ENCODE measurements around the gene IFRD2.

Gene IFRD2

GRCh38 chr3:50292159-50293078 lies at the start of gene IFRD2:
Gene IFRD2 (minus strand): TSS chr3:50292429. CDS start chr3:50292274, 155 bp downstream.
- Histone ChIP-seq H3K27me3 (ENCODE audit: insufficient read depth, low read length) (no peaks in the 10 kb centered on the region), H3K4me1 (ENCODE audit: insufficient read depth, low read length) (peaks cover 16% of the 10 kb centered on the region), H3K4me3 (ENCODE audit: low read length) (peak within 1 kb of the TSS; percentile 93), H2AFZ (ENCODE audit: low read depth, low read length) (no peak within 1 kb of the TSS), H3K36me3 (ENCODE audit: insufficient read depth, low read length) (peaks cover 25% of the 10 kb centered on the region), H3K9me3 (ENCODE audit: low read length) (no peaks in the 10 kb centered on the region)

DNA sequence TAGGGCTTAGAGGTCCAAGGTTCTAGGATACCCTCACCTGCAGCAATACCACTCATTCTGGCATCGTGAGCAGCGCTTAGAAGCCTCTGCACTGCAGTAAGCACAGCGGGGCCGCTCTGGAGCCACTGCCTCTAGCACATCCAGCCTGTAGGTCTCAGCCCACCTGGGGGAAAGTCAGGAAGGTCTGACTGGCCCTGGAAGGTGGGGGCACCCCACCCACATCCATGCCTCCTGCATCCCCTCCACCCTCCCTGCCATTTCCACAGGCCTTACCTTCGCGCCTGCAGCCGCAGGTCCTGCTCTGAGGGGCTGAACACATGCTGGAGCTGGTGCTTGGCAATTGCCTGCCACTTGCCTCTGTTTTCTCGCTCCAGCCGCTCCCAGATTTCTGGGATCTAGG lies 49.3 kb upstream of the IFRD2 start:
- Histone ChIP-seq H2AFZ (ENCODE audit: low read depth, low read length) (no peak overlapping the region), H3K36me3 (ENCODE audit: insufficient read depth, low read length) (no peaks in the 10 kb centered on the region), H3K27me3 (ENCODE audit: insufficient read depth, low read length) (peaks cover 51% of the 10 kb centered on the region), H3K4me1 (ENCODE audit: insufficient read depth, low read length) (peaks cover 7% of the 10 kb centered on the region), H3K9me3 (ENCODE audit: low read length) (peaks cover 5% of the 10 kb centered on the region), H3K4me3 (ENCODE audit: low read length) (no peak overlapping the region)

DNA sequence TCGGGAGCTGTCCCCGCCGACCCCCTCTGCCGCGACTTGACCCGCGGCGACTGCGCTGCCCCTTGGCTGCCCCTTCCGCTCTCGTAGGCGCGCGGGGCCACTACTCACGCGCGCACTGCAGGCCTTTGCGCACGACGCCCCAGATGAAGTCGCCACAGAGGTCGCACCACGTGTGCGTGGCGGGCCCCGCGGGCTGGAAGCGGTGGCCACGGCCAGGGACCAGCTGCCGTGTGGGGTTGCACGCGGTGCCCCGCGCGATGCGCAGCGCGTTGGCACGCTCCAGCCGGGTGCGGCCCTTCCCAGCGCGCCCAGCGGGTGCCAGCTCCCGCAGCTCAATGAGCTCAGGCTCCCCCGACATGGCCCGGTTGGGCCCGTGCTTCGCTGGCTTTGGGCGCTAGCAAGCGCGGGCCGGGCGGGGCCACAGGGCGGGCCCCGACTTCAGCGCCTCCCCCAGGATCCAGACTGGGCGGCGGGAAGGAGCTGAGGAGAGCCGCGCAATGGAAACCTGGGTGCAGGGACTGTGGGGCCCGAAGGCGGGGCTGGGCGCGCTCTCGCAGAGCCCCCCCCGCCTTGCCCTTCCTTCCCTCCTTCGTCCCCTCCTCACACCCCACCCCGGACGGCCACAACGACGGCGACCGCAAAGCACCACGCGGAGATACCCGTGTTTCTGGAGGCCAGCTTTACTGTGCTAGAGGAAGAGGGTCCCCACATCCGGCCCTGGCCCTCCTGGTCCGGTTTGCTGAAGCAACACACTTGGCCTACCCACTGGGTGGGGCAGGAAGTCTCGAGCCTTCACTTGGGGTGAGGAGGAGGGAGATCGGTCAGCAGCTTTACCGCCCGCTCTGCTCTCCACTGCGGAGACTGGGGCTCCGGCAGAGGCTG lies 48.5 kb upstream of the IFRD2 start, which contains the start of gene RASSF1:
Gene RASSF1, minus strand, starts transcription at position 389 of the 882 bp plus-strand sequence. Its CDS starts 31 bp downstream, at position 358.
- Histone ChIP-seq H3K27me3 (ENCODE audit: insufficient read depth, low read length) (peaks cover 51% of the 10 kb centered on the region), H3K36me3 (ENCODE audit: insufficient read depth, low read length) (no peaks in the 10 kb centered on the region), H3K4me1 (ENCODE audit: insufficient read depth, low read length) (peaks cover 15% of the 10 kb centered on the region), H3K9me3 (ENCODE audit: low read length) (peaks cover 5% of the 10 kb centered on the region), H2AFZ (ENCODE audit: low read depth, low read length) (no peak within 1 kb of the TSS), H3K4me3 (ENCODE audit: low read length) (no peak within 1 kb of the TSS)

DNA sequence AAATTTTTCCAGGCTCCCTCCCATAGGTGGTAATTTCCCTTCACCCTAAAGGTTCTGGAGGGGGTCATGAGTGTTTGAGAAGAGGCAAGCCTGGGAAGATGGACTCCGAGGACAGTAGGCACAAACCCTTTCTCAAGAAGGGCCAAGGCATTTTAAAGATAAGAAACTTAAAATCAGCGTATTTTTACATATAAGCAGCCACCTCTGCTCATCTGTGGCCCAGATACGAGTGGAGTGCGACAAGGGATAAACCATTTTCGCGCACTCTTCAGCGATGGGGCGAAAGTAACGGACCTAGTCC lies 47.9 kb upstream of the IFRD2 start:
- Histone ChIP-seq H3K27me3 (ENCODE audit: insufficient read depth, low read length) (peaks cover 48% of the 10 kb centered on the region), H2AFZ (ENCODE audit: low read depth, low read length) (no peak overlapping the region), H3K36me3 (ENCODE audit: insufficient read depth, low read length) (no peaks in the 10 kb centered on the region), H3K4me3 (ENCODE audit: low read length) (no peak overlapping the region), H3K9me3 (ENCODE audit: low read length) (peaks cover 5% of the 10 kb centered on the region), H3K4me1 (ENCODE audit: insufficient read depth, low read length) (peaks cover 18% of the 10 kb centered on the region)

DNA sequence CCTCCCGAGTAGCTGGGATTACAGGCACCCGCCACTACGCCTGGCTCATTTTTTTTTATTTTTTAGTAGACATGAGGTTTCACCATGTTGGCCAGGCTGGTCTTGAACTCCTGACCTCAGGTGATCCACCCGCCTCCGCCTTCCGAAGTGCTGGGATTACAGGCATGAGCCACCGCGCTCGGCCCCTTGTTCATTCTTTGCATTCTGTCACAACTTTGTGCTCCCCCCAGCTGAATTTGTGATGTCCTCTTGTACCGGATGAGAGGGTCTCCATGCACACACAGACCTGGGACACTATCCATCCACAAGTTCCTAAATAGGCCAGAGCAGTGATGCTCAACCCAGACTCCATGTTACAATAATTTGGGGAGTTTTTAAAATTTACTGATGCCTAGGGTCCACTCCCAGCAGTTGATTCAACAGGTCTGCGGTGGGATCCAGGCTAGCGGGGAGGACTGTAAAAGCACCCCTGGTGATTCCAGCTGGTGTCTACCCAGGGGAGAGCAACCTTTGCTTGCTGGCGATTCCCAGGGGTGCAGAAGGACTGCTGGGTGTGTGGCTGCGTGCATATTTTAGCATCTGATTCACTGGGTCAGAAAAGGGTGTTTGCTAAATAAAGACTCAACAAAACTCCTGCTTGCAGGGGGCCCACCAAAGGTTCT lies 47.4 kb upstream of the IFRD2 start:
- no peak overlapping the region for H3K4me3 ChIP-seq (ENCODE audit: low read length)

DNA sequence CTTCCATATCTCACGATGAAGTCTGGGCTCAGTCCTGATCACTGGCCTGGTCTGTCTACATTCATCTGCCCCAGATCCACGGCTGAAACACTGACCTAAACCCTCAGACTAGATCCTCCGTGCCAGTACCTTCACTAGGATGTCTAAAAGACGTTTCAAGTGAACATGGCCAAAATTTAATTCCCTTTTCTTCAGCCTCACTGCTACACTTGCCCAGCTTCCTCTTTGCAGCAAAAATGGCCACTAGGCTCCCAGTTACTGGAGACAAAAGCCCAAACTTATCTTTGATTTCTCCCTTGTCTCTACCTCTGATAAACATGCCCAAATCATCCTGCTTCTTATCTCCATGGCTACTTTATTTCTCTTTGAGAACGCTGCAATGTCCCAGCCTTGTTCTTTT lies 46.7 kb upstream of the IFRD2 start:
- Histone ChIP-seq H3K4me1 (ENCODE audit: insufficient read depth, low read length) (peaks cover 18% of the 10 kb centered on the region), H3K36me3 (ENCODE audit: insufficient read depth, low read length) (no peaks in the 10 kb centered on the region), H2AFZ (ENCODE audit: low read depth, low read length) (no peak overlapping the region), H3K27me3 (ENCODE audit: insufficient read depth, low read length) (peaks cover 42% of the 10 kb centered on the region), H3K9me3 (ENCODE audit: low read length) (peaks cover 2% of the 10 kb centered on the region), H3K4me3 (ENCODE audit: low read length) (no peak overlapping the region)

More for the DNA sequence above, 47.4 kb upstream of the IFRD2 start:
- peaks cover 3% of the 10 kb centered on the region for H3K9me3 ChIP-seq (ENCODE audit: low read length)
- H3K36me3 ChIP-seq (ENCODE audit: insufficient read depth, low read length) = no peaks in the 10 kb centered on the region
- peaks cover 18% of the 10 kb centered on the region for H3K4me1 ChIP-seq (ENCODE audit: insufficient read depth, low read length)
- no peak overlapping the region for H2AFZ ChIP-seq (ENCODE audit: low read depth, low read length)
- peaks cover 44% of the 10 kb centered on the region for H3K27me3 ChIP-seq (ENCODE audit: insufficient read depth, low read length)

DNA sequence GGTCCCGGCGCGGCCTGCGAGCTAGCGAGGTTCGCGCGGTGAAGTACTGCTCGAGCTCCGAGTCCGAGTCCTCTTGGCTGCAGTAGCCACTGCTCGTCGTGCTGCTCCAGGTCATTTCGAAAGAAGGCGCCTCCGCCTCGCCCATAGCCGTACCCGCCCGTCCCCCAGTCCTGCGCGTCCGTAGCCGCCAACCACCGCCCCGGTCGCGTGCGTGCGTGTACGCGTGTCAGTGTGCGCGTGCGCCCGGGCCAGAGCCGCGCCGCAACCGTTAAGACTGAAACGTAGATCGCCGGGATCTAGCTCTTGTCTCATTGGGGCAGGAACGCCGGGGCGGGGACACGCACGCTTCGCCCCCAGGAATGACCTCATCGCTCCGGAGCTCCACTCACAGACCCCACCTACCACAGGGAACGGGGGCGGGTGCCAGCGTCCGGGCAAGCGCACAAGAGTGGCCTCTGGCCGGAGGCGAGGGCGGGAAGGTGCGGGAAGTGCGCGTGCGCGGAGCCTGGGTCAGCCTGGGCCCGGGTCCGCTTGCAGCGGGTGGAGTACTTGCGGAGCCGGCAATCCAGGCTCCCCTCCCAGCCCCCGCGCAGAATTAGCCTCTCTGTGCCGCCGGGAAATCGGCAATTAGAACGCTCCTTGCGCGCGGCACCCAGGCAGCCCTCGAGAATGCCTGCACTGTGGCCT lies 45.1 kb upstream of the IFRD2 start:
- Histone ChIP-seq H3K36me3 (ENCODE audit: insufficient read depth, low read length) (peaks cover 4% of the 10 kb centered on the region), H3K9me3 (ENCODE audit: low read length) (no peaks in the 10 kb centered on the region), H3K4me3 (ENCODE audit: low read length) (peak overlapping the region; percentile 78), H3K4me1 (ENCODE audit: insufficient read depth, low read length) (peaks cover 18% of the 10 kb centered on the region), H2AFZ (ENCODE audit: low read depth, low read length) (peak overlapping the region; percentile 80), H3K27me3 (ENCODE audit: insufficient read depth, low read length) (peaks cover 25% of the 10 kb centered on the region)

GRCh38 chr3:50336452-50337174 lies 44.4 kb upstream of the IFRD2 start:
- peak overlapping the region; percentile 47 for H2AFZ ChIP-seq (ENCODE audit: low read depth, low read length)

DNA sequence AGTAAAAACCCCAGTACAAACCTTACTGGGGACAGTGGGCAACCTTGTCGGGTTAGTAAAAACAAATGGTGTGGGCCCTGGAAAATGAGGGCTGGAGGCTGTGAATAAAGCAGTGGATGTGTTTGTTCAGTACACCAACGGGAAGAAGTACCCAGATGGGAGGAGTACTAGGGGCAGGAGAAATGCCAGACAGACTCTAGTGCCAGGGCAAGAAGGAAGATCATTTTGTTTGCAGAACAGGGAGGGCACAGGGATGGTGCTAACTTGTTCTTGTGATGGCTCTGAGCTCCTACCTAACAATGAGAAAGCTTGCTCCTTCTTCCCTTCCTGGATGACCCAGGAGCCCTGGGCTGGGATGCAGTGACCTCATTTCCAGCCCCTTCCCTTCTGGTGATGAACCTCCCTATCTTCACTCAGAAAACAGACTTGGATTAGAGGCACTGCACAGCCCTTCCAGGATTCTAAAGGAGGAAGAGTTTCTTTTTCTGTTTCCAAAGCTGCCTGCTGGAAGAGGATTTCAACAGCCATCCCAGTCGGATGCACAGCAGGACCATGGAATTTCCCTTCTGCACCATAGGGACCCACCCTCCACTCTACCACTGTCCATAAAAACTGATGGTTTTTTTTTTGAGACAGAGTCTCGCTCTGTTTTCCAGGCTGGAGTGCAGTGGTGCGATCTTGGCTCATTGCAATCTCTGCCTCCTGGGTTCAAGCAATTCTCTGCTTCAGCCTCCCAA lies 42.3 kb upstream of the IFRD2 start:
- no peaks in the 10 kb centered on the region for H3K9me3 ChIP-seq (ENCODE audit: low read length)
- peaks cover 32% of the 10 kb centered on the region for H3K36me3 ChIP-seq (ENCODE audit: insufficient read depth, low read length)
- no peak overlapping the region for H2AFZ ChIP-seq (ENCODE audit: low read depth, low read length)
- no peak overlapping the region for H3K4me3 ChIP-seq (ENCODE audit: low read length)
- peaks cover 18% of the 10 kb centered on the region for H3K4me1 ChIP-seq (ENCODE audit: insufficient read depth, low read length)
- H3K27me3 ChIP-seq (ENCODE audit: insufficient read depth, low read length) = no peaks in the 10 kb centered on the region

More at GRCh38 chr3:50336452-50337174, 44.4 kb upstream of the IFRD2 start:
- peaks cover 18% of the 10 kb centered on the region for H3K4me1 ChIP-seq (ENCODE audit: insufficient read depth, low read length)
- peak overlapping the region; percentile 78 for H3K4me3 ChIP-seq (ENCODE audit: low read length)
- peaks cover 11% of the 10 kb centered on the region for H3K36me3 ChIP-seq (ENCODE audit: insufficient read depth, low read length)
- peaks cover 19% of the 10 kb centered on the region for H3K27me3 ChIP-seq (ENCODE audit: insufficient read depth, low read length)
- H3K9me3 ChIP-seq (ENCODE audit: low read length) = no peaks in the 10 kb centered on the region

DNA sequence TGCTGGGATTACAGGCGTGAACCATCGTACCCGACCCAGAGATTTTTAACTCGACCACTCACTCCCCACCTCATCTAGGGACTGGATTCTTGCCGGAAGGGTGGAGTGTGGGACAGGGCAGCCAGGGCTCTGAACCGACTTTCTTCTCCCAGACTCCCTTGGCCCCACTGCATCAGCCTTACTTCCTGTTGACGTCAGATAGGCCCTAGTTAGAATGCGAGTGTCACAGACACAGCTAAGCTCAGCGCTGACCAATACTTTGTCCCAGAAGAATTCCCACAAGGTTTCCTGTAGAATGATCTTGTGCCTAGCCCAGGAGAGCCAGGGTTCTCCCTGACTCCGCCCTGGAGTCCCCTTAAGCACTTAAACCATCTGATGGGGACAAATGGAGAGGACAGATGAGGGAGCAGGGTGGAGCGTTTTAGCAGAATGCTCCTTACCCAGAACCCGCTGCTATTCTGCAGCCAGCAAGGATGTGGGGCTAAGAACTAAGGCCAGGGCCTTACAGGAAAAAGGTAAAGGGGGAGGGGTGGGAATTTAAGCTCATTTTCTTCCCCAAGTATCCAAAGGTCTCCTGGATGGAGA lies 41.6 kb upstream of the IFRD2 start:
- Histone ChIP-seq H3K4me1 (ENCODE audit: insufficient read depth, low read length) (peaks cover 18% of the 10 kb centered on the region), H2AFZ (ENCODE audit: low read depth, low read length) (no peak overlapping the region), H3K9me3 (ENCODE audit: low read length) (no peaks in the 10 kb centered on the region), H3K4me3 (ENCODE audit: low read length) (no peak overlapping the region), H3K36me3 (ENCODE audit: insufficient read depth, low read length) (peaks cover 32% of the 10 kb centered on the region), H3K27me3 (ENCODE audit: insufficient read depth, low read length) (no peaks in the 10 kb centered on the region)

- peaks cover 32% of the 10 kb centered on the region for H3K36me3 ChIP-seq (ENCODE audit: insufficient read depth, low read length)
- no peaks in the 10 kb centered on the region for H3K27me3 ChIP-seq (ENCODE audit: insufficient read depth, low read length)
- no peak overlapping the region for H3K4me3 ChIP-seq (ENCODE audit: low read length)
- H2AFZ ChIP-seq (ENCODE audit: low read depth, low read length) = no peak overlapping the region
- H3K4me1 ChIP-seq (ENCODE audit: insufficient read depth, low read length) = peaks cover 27% of the 10 kb centered on the region
- H3K9me3 ChIP-seq (ENCODE audit: low read length) = no peaks in the 10 kb centered on the region
Observed at GRCh38 chr3:50331364-50331907, 39.2 kb upstream of the IFRD2 start.

Data from neuron (in vitro differentiated cells).